HepG2 (cell line): Measurements from ENCODE around the gene SETD1A. TPM values are rescaled to one million over a fixed set of nuclear protein-coding genes. Genes with fewer than 3 reads are reported as not detected.

ENCODE experiments used
- FOXK2 ChIP-seq: fragments of 450-650 bp; IDR thresholded peaks from 2 replicates; pipeline ENCODE4 v1.6.1; 2016
- LCORL ChIP-seq, 2 experiments: fragments of 450-650 bp in 1 of 2; sonication (generic) in 1 of 2; formaldehyde crosslinking in 1 of 2; IDR thresholded peaks; 2 replicates each; pipeline versions ENCODE4 v1.5.0 to v1.6.1; 2017 to 2020; ENCODE audit warnings: antibody characterized with exemption in 1 of 2, missing genetic modification reagents in 1 of 2
- MAZ ChIP-seq, 2 experiments: sonication (generic) in 1 of 2; formaldehyde crosslinking in 1 of 2; IDR thresholded peaks; 2 replicates each; pipeline versions ENCODE4 v1.5.0 to v1.6.1; 2012 to 2020; ENCODE audit warnings: low read depth in 2 of 2, mild to moderate bottlenecking in 2 of 2, borderline replicate concordance in 1 of 2, improper control_type of control experiment in 1 of 2, low read length in 1 of 2, missing genetic modification reagents in 1 of 2, moderate library complexity in 1 of 2
- SALL2 ChIP-seq: sonication (generic); formaldehyde crosslinking; IDR thresholded peaks from 2 replicates; pipeline ENCODE4 v1.8.1; 2023; ENCODE audit warnings: mild to moderate bottlenecking, missing genetic modification reagents, inconsistent platforms
- SMARCE1 ChIP-seq: fragments of 450-650 bp; IDR thresholded peaks from 2 replicates; pipeline ENCODE4 v1.6.1; 2017; ENCODE audit warnings: borderline replicate concordance
- TMF1 ChIP-seq: sonication (generic); formaldehyde crosslinking; IDR thresholded peaks from 2 replicates; pipeline ENCODE4 v1.8.1; 2022; ENCODE audit warnings: low read depth, missing genetic modification reagents
- ZFP1 ChIP-seq: IDR thresholded peaks from 2 replicates; pipeline ENCODE4 v1.6.1; 2016
- ZNF12 ChIP-seq: sonication (generic); formaldehyde crosslinking; IDR thresholded peaks from 2 replicates; pipeline ENCODE4 v1.5.0; 2020; ENCODE audit warnings: missing genetic modification reagents
- ZNF230 ChIP-seq: sonication (generic); formaldehyde crosslinking; IDR thresholded peaks from 2 replicates; pipeline ENCODE4 v1.4.0; 2020; ENCODE audit warnings: mild to moderate bottlenecking, missing genetic modification reagents
- ZNF672 ChIP-seq: sonication (generic); formaldehyde crosslinking; IDR thresholded peaks from 2 replicates; pipeline ENCODE4 v1.8.1; 2022; ENCODE audit warnings: missing genetic modification reagents
- ZNF747 ChIP-seq: sonication (generic); formaldehyde crosslinking; IDR thresholded peaks from 2 replicates; pipeline ENCODE4 v1.8.1; 2023; ENCODE audit warnings: missing genetic modification reagents, mild to moderate bottlenecking, borderline replicate concordance
- polyA plus RNA-seq, 8 experiments: library from polyadenylated mRNA; depleted of rRNA in 3 of 8; stranded (reverse) in 7 of 8; unstranded in 1 of 8; fragments of >200 nt; fragmentation: Illumina TruSeq in 4 of 8; extraction: Trizol in 4 of 8; gene quantifications; 2 replicates each; pipeline versions ENCODE4 v1.2.1 to v1.2.3, GENCODE V29; 2011 to 2016; ENCODE audit warnings: low read depth in 4 of 8, missing spikeins in 1 of 8, mixed read lengths in 1 of 8; ENCODE audit not compliant: insufficient read depth in 1 of 8
- total RNA-seq, 5 experiments: library from RNA; depleted of rRNA; stranded (reverse); fragments of >200 nt; fragmentation: Illumina TruSeq; extraction: Trizol; gene quantifications; 2 replicates each; pipeline ENCODE4 v1.2.3, GENCODE V29; 2016; ENCODE audit warnings: low read depth in 1 of 5
- TF ChIP-seq, protein P1 (sequence below): IDR thresholded peaks from 2 replicates; pipeline ENCODE4 v1.6.1; 2012; ENCODE audit warnings: low read length, improper control_type of control experiment
- TF ChIP-seq, protein P2 (sequence below): sonication (generic); formaldehyde crosslinking; IDR thresholded peaks from 2 replicates; pipeline ENCODE4 v1.4.0; 2020; ENCODE audit warnings: mild to moderate bottlenecking, missing genetic modification reagents
- TF ChIP-seq, protein P3 (sequence below): sonication (generic); formaldehyde crosslinking; IDR thresholded peaks from 2 replicates; pipeline ENCODE4 v1.4.0; 2020; ENCODE audit warnings: missing genetic modification reagents
- TF ChIP-seq, protein P4 (sequence below): sonication (generic); formaldehyde crosslinking; IDR thresholded peaks from 2 replicates; pipeline ENCODE4 v1.4.0; 2020; ENCODE audit warnings: missing genetic modification reagents; ENCODE audit errors: not compliant biosample characterization
- TF ChIP-seq, protein P5 (sequence below): sonication (generic); formaldehyde crosslinking; conservative IDR thresholded peaks from 2 replicates; pipeline ENCODE4 v1.4.0; 2020; ENCODE audit warnings: missing genetic modification reagents

Gene SETD1A
- total and polyA plus RNA-seq, 2 of the 13 experiments (the other 11 are each of a cell fraction or from before 2014, with no cell fraction given) = 3.8 to 5.6 TPM

DNA sequence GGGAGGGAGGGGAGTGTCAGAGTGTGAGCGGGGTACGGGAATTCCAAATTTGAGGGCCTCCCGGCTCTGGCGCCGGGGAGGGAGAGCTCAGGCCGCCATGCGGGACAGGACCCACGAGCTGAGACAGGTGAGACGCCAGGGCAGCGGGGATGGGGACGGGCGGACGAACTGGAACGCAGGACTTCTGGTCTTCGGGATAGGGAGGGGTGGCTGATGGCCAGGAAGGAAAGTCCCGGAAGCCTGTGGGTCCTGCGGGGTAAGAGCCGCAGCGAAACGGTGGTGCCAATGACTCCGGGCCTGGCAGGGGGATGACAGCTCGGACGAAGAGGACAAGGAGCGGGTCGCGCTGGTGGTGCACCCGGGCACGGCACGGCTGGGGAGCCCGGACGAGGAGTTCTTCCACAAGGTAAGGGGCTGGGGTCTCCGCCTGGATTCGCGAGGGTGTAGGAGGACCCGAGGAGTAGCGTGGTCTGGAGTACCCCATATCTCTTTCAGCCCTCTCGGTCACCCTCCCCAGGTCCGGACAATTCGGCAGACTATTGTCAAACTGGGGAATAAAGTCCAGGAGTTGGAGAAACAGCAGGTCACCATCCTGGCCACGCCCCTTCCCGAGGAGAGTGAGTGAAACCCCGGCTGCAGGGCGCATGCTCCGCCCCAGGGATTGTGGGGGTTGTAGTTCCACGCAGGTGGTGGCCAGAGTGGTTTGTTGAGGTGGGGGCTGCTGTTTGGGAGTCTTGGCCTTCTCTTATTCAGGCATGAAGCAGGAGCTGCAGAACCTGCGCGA lies 76.3 kb downstream of the SETD1A start (continued):
- TF ChIP-seq, protein P1, sequence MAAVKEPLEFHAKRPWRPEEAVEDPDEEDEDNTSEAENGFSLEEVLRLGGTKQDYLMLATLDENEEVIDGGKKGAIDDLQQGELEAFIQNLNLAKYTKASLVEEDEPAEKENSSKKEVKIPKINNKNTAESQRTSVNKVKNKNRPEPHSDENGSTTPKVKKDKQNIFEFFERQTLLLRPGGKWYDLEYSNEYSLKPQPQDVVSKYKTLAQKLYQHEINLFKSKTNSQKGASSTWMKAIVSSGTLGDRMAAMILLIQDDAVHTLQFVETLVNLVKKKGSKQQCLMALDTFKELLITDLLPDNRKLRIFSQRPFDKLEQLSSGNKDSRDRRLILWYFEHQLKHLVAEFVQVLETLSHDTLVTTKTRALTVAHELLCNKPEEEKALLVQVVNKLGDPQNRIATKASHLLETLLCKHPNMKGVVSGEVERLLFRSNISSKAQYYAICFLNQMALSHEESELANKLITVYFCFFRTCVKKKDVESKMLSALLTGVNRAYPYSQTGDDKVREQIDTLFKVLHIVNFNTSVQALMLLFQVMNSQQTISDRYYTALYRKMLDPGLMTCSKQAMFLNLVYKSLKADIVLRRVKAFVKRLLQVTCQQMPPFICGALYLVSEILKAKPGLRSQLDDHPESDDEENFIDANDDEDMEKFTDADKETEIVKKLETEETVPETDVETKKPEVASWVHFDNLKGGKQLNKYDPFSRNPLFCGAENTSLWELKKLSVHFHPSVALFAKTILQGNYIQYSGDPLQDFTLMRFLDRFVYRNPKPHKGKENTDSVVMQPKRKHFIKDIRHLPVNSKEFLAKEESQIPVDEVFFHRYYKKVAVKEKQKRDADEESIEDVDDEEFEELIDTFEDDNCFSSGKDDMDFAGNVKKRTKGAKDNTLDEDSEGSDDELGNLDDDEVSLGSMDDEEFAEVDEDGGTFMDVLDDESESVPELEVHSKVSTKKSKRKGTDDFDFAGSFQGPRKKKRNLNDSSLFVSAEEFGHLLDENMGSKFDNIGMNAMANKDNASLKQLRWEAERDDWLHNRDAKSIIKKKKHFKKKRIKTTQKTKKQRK = no peak
- TF ChIP-seq, protein P2, sequence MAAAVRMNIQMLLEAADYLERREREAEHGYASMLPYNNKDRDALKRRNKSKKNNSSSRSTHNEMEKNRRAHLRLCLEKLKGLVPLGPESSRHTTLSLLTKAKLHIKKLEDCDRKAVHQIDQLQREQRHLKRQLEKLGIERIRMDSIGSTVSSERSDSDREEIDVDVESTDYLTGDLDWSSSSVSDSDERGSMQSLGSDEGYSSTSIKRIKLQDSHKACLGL (CRISPR knock-in tag) = peak; percentile 15; the same call in 1 of the 2 replicates
- TF ChIP-seq ZNF747 (no peak; the same call in 1 of the 2 replicates), TMF1 (CRISPR knock-in tag) (no peak), ZFP1 (CRISPR knock-in tag) (no peak), ZNF230 (CRISPR knock-in tag) (no peak), LCORL (IDR thresholded peaks at IDR 0.05) (no peak), LCORL (CRISPR knock-in tag; IDR thresholded peaks at IDR 0.05) (peak; percentile 12; the same call in 1 of the 2 replicates), SALL2 (peak; percentile 92), ZNF12 (CRISPR knock-in tag) (no peak), ZNF672 (CRISPR knock-in tag) (0 out of 2 replicates have a peak, but pooled peaks have one; percentile 26), FOXK2 (peak; percentile 63), MAZ (IDR thresholded peaks at IDR 0.05; ENCODE audit: borderline replicate concordance, low read depth, low read length) (0 out of 2 replicates have a peak, but pooled peaks have one; percentile 59), MAZ (CRISPR knock-in tag; IDR thresholded peaks at IDR 0.05; ENCODE audit: low read depth) (peak; percentile 55), SMARCE1 (no peak)
- TF ChIP-seq, protein P3, sequence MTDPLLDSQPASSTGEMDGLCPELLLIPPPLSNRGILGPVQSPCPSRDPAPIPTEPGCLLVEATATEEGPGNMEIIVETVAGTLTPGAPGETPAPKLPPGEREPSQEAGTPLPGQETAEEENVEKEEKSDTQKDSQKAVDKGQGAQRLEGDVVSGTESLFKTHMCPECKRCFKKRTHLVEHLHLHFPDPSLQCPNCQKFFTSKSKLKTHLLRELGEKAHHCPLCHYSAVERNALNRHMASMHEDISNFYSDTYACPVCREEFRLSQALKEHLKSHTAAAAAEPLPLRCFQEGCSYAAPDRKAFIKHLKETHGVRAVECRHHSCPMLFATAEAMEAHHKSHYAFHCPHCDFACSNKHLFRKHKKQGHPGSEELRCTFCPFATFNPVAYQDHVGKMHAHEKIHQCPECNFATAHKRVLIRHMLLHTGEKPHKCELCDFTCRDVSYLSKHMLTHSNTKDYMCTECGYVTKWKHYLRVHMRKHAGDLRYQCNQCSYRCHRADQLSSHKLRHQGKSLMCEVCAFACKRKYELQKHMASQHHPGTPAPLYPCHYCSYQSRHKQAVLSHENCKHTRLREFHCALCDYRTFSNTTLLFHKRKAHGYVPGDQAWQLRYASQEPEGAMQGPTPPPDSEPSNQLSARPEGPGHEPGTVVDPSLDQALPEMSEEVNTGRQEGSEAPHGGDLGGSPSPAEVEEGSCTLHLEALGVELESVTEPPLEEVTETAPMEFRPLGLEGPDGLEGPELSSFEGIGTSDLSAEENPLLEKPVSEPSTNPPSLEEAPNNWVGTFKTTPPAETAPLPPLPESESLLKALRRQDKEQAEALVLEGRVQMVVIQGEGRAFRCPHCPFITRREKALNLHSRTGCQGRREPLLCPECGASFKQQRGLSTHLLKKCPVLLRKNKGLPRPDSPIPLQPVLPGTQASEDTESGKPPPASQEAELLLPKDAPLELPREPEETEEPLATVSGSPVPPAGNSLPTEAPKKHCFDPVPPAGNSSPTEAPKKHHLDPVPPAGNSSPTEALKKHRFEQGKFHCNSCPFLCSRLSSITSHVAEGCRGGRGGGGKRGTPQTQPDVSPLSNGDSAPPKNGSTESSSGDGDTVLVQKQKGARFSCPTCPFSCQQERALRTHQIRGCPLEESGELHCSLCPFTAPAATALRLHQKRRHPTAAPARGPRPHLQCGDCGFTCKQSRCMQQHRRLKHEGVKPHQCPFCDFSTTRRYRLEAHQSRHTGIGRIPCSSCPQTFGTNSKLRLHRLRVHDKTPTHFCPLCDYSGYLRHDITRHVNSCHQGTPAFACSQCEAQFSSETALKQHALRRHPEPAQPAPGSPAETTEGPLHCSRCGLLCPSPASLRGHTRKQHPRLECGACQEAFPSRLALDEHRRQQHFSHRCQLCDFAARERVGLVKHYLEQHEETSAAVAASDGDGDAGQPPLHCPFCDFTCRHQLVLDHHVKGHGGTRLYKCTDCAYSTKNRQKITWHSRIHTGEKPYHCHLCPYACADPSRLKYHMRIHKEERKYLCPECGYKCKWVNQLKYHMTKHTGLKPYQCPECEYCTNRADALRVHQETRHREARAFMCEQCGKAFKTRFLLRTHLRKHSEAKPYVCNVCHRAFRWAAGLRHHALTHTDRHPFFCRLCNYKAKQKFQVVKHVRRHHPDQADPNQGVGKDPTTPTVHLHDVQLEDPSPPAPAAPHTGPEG (CRISPR knock-in tag) = peak; percentile 68; the same call in 1 of the 2 replicates
- TF ChIP-seq, protein P4, sequence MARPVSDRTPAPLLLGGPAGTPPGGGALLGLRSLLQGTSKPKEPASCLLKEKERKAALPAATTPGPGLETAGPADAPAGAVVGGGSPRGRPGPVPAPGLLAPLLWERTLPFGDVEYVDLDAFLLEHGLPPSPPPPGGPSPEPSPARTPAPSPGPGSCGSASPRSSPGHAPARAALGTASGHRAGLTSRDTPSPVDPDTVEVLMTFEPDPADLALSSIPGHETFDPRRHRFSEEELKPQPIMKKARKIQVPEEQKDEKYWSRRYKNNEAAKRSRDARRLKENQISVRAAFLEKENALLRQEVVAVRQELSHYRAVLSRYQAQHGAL = no peak
- TF ChIP-seq, protein P5, sequence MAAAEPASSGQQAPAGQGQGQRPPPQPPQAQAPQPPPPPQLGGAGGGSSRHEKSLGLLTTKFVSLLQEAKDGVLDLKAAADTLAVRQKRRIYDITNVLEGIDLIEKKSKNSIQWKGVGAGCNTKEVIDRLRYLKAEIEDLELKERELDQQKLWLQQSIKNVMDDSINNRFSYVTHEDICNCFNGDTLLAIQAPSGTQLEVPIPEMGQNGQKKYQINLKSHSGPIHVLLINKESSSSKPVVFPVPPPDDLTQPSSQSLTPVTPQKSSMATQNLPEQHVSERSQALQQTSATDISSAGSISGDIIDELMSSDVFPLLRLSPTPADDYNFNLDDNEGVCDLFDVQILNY (CRISPR knock-in tag) = no peak
